HG02943 (cell line): ENCODE measurements around the gene PHACTR4.
"Not testable (repeated sequence)": the region's sequence is repeated elsewhere in the genome, so short reads cannot be mapped to it uniquely, and the experiment has no call there.

Experiments used
- ATAC-seq: cut with Tn5 transposase; IDR thresholded peaks from one replicate; pipeline ENCODE4 v1.9.1; 2021; ENCODE audit warnings: mild to moderate bottlenecking, low read depth, moderate library complexity; ENCODE audit not compliant: unreplicated experiment

Gene PHACTR4

DNA sequence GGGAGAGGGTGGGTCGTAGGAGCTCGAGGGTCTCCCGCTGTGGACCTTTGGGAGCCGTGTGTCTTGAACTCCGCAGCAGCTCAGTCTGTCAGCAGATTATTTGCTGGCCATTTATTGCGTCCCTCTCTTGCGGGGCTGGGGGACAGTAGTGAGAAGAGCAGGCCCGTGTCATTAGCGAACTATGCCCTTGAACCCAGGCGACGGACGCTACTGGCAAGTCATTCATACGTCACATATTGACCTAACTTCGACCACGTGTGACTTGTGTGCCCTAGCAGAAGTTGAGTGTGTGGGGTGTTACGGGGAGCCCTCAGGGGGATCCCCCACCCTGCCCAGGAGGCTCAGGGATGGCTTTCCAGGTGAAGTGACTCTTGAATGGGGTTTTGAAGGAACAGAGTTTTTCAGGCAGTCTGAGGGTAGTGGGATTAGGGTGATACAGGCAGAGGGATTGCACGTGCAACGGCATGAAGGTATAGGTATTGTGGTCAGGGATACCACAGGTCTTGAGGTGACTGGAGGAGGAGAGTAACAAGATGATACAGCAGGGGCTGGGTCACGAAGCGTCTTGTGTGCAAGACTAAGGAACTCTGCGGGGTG lies 149.3 kb downstream of the PHACTR4 start:
- no peak for ATAC-seq

- ATAC-seq: no peak
Observed at GRCh38 chr1:28519946-28520725, 150.6 kb downstream of the PHACTR4 start.

DNA sequence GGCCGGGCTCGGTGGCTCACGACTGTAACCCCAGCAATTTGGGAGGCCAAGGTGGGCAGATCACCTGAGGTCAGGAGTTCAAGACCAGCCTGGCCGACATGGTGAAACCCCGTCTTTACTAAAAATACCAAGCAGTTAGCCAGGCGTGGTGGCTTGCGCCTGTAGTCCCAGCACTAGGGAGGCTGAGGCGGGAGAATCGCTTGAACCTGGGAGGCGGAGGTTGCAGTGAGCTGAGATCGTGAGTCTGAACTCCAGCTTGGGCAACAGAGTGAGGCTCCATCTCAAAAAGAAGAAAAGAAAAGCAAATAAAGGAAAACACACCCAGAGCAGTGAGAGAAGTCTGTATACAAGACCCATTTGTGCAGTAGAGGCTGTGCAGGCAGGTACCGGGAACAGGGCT lies 151.3 kb downstream of the PHACTR4 start:
- ATAC-seq: not testable (repeated sequence)

DNA sequence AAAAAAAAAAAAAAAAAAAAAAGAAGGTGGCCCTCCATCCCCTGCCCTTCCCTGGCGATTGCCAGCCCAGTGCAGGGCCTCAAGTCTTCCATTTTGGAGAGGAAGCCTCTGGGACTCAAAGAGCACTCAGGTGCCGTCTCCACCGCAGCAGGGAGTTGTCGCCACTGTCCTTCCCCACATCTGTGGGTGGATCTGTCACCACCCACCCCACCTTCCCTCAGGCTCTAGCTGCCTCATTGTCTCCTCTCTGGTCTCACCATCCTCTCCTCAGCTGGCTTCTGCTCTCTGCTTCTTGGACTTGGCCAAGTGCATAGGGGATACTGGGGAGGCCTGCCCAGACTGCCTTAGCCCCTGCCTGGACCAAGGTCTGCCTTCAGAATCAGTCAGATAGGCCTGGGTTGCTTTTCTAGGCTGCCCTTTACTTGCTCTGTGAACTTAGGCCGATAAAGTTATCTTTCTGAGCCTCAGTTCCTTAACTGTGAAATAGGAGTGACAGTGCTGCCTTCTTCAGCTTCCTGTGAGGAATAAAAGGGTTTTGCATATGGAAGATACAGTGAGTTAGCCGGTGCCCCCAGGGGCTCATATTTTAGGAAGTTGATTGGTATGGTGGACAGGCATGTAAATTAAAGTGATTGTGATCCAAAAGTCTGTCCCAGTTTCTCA lies 152.1 kb downstream of the PHACTR4 start:
- no peak for ATAC-seq

DNA sequence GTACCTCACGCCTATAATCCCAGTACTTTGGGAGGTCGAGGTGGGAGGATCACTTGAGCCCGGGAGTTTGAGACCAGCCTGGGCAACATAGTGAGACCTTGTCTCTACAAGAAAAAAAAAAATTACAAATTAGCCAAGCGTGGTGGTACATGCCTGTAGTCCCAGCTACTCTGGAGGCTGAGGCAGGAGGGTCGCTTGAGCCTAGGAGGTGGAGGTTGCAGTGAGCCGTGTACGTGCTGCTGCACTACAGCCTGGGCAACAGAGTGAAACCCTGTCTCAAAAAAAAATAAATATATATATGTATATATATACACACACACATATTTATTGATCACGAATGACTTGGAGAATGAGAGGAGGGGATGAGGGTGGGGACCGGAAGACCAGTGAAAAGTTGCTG lies 153.0 kb downstream of the PHACTR4 start:
- ATAC-seq: not testable (repeated sequence)

DNA sequence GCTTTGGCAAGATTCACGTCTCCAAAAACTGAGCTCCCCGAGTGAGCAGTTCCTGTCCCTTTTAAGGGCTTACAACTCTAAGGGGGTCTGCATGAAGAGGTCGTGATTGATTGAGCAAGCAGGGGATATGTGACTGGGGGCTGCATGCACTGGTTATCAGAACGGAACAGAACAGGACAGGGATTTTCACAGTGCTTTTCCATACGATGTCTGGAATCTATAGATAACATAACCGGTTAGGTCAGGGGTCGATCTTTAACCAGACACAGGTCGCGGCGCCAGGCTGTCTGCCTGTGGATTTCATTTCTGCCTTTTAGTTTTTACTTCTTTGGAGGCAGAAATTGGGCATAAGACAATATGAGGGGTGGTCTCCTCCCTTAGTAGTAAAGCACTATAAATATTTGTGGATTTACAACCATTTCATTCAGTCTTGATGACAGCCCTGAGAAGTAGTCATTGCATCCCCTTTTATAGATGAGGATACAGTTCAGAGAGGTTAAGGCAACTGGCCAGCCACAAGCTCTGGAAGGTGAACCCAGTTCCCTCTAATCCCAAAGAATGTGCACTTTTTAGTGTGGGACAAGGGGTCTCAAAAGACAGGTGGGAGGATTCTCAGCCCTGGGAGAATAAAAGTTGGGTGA lies 155.6 kb downstream of the PHACTR4 start:
- ATAC-seq: not testable (repeated sequence)

DNA sequence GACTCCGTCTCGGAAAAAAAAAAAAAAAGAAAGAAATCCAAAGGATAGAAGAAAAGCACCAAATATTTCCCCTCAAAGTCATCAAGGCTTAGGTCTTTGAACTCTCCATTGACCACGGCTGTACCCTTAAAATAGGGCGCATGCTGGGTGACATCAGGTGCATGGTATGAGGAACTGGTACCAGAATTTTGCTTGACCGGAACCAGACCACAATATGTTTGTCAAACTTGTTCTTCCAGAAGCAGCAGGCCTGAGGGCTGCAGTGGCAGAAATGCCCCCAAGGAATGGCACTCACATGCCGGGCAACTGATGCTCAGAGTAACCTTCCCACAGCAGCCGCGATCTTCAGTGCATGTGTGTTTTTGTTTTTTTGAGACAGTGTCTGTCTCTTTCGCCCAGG lies 157.3 kb downstream of the PHACTR4 start:
- ATAC-seq: no peak

DNA sequence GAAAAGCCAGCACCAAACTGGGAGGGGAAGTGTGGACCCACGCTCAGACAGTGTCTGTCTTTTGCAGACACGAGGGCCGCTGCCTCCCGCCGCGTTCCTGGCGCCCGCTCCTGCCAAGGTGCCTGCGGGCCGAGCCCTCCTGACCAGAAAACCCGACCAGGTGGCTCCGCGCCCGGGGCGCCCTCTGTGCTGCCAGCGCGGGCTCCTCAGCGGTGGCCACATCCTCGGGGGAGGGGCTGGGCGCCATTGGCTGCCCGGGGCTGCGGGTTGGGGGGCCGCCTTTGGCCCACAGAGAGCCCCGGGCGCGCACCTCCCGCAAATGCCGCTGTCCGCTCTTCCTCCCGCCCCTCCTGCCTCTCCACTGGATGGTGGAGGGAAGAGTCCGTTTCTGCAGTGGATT lies 160.9 kb downstream of the PHACTR4 start:
- no peak for ATAC-seq

GRCh38 chr1:28534671-28535070 lies 165.1 kb downstream of the PHACTR4 start:
- no peak for ATAC-seq

DNA sequence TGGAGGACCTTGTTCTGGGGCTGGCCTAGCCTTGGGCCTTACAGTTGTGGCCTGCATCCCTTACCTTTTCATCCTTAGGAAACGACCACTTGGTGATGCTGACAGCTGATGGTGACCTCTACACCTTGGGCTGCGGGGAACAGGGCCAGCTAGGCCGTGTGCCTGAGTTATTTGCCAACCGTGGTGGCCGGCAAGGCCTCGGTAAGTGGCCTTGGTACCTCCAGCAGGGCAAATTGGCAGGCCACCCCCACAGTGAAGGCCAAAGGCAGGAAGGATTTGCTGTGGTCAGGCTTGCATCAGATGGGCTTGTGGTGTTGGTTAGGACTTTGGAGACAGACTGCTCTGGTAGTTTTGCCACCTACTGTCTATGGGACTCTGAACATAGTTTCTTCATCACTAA lies 165.6 kb downstream of the PHACTR4 start:
- ATAC-seq: no peak

DNA sequence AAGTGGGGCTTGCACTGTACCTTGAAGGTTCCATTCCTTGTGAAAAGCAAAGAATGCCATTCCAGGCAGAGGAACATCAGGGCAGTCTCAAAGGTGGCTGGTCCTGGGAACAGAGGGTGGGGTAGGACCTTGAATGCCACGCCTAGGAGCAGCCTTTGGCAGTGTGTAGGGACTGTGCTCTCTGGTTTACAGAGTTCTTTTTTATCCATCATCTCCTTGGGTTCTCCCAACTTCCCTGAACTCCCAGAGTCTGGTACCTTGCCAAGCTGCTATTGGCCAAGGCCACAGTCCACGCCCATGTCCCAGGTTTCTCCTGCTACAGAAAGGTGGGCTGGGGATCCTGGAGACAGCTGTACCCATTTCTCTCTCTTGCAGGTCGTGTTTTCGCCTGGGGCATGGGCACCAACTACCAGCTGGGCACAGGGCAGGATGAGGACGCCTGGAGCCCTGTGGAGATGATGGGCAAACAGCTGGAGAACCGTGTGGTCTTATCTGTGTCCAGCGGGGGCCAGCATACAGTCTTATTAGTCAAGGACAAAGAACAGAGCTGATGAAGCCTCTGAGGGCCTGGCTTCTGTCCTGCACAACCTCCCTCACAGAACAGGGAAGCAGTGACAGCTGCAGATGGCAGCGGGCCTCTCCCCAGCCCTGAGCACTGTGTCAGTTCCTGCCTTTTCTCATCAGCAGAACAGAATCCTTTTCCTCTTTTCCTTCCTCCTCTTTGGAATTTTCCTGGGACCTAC lies 168.1 kb downstream of the PHACTR4 start:
- no peak for ATAC-seq

DNA sequence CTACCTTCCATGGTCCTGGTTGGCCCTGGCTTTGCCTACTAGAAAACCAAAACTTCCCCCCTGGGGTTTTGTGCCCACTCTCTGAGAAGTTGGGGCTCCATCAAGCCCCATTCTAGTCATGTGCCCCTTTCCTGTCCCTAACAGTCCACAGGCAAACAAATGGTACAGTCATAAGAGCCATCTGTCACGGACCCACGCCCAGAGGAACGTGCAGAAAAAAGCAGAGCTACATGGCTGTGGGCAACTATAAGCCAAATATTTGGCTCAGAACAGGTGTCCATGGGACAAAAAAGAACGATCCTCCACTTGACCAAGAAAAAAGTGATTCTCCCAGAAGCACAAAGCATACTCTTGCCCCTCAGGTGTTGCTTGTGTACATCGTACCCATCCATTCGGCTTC lies 168.7 kb downstream of the PHACTR4 start:
- ATAC-seq: no peak

DNA sequence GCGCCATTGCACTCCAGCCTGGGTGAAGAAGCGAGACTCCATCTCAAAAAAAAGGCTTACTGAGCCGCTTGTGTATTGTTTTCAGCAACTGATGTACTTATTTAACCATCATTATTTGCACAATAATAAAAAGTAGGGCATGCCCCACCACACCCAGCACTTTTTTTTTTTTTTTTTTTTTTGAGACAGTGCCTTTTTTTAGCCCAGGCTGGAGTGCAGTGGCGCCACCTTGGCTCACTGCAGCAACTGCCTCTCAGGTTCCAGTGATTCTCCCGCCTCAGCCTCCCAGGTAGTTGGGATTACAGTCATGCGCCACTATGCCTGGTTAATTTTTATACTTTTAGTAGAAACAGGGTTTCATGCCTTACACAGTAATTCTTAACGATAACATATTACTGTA lies 171.1 kb downstream of the PHACTR4 start:
- no peak for ATAC-seq

- ATAC-seq: not testable (repeated sequence)
Observed at GRCh38 chr1:28541414-28542015, 172.0 kb downstream of the PHACTR4 start.

- ATAC-seq: no peak
Observed at GRCh38 chr1:28545246-28545628, 175.7 kb downstream of the PHACTR4 start.

DNA sequence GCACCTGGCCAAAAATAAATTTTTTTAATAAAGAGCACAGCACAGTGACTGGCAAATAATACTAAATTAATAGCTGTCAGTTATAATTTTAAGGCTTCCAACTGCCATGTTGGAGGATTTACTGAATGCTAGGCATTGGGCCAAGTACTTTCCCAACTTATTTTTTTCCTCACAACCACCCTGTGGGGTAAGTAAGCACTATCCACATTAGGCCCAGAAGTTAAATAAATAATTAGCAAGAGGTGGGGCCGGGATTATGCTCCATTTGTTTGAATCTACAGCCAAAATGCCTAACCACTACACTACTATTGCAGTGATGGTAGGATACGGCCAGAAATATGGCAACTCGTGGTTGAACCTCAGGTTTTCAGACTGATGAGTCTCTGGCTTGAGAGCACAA lies 178.8 kb downstream of the PHACTR4 start:
- no peak for ATAC-seq
